Breast epithelium (tissue), 3 donors: ENCODE results near the gene PRRT1.

Experiments used
- CTCF ChIP-seq, 3 donors: fragments of 450-650 bp; IDR thresholded peaks; one replicate each; pipeline ENCODE4 v1.5.1; 2016 to 2017; ENCODE audit warnings: antibody characterized with exemption in 3 of 3, mild to moderate bottlenecking in 3 of 3, moderate library complexity in 3 of 3
- POLR2A ChIP-seq: fragments of 450-650 bp; IDR thresholded peaks from one replicate; pipeline ENCODE4 v1.6.1; 2016; ENCODE audit warnings: antibody characterized with exemption, mild to moderate bottlenecking, moderate library complexity

- TF ChIP-seq CTCF (IDR thresholded peaks at IDR 0.05) (no peak), POLR2A (no peak)
These were observed 47.1 kb upstream of the PRRT1 start for GRCh38 chr6:32198866-32199265.
